ENCODE results near the gene CLRN2. TPM values are rescaled to one million over a fixed set of nuclear protein-coding genes. Genes with fewer than 3 reads are reported as not detected.

CLRN2 gene
- total and polyA plus RNA-seq, 2 of the 4 experiments (the other 2 are of a cell fraction): not detected

DNA sequence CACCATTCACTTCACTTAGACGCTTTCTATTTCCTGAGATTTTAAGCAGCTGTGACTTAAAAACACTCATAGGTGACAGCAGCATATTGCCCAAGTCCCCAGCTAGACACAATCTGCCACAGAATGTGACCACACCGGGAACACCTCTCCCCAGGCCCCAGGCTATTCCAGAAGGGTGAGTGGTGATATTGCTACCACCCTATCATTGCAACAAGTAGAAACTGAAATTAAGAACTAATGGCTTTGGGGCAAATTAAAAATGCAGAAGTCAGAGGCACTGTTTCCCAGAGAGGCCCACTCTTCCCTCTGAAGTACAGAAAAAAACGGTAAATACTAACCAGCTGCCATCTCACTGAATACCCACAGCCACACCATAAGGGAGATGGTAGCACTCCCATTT lies 38.1 kb upstream of the CLRN2 start:
- intact Hi-C loops (cut with micrococcal nuclease): loop anchor here (10.0 kb wide), 1 partner anchor 582 kb away; the partner anchor contains the start of gene LDB2

More for the DNA sequence above, 38.1 kb upstream of the CLRN2 start:
- Histone ChIP-seq H2BK5ac (ENCODE audit: low read depth, low read length, poor library complexity, severe bottlenecking) (no peak overlapping the region), H3K9me3 (ENCODE audit: control insufficient read depth, insufficient read depth, low read length) (peaks cover 4% of the 10 kb centered on the region), H4K8ac (ENCODE audit: low read depth in 2 of 2, low read length in 2 of 2) (no peak overlapping the region), H3K4me1 (ENCODE audit: control insufficient read depth, insufficient read depth, low read length) (no peaks in the 10 kb centered on the region), H4K91ac (ENCODE audit: insufficient read depth, low read depth, low read length) (no peak overlapping the region), H2BK20ac (ENCODE audit: low read depth, low read length) (no peak overlapping the region), H3K9me1 (ENCODE audit: insufficient read depth, low read length) (no peaks in the 10 kb centered on the region), H3K4me3 (ENCODE audit: insufficient read depth, low read depth, low read length) (no peak overlapping the region), H3K14ac (replicated peaks; ENCODE audit: low read depth, low read length) (no peak overlapping the region), H3K36me3 (ENCODE audit: control insufficient read depth, insufficient read depth, low read length) (no peaks in the 10 kb centered on the region), H4K5ac (ENCODE audit: low read depth, low read length) (no peak overlapping the region), H3K27me3 (ENCODE audit: control insufficient read depth, insufficient read depth, low read length) (no peaks in the 10 kb centered on the region), H3K4ac (ENCODE audit: low read depth, low read length) (no peak overlapping the region), H3K23ac (ENCODE audit: low read depth, low read length) (no peak overlapping the region), H2AFZ (replicated peaks; ENCODE audit: low read length, poor library complexity) (no peak overlapping the region), H2AK9ac (replicated peaks; ENCODE audit: low read depth, low read length, poor library complexity) (no peak overlapping the region), H3K27ac (ENCODE audit: insufficient read depth, low read length) (no peak overlapping the region), H3K4me2 (ENCODE audit: low read depth, low read length) (no peak overlapping the region), H2BK15ac (ENCODE audit: low read depth, low read length) (no peak overlapping the region), H2AK5ac (ENCODE audit: low read depth, low read length) (no peak overlapping the region), H4K20me1 (ENCODE audit: insufficient read depth, low read length) (no peaks in the 10 kb centered on the region), H2BK120ac (ENCODE audit: low read depth, low read length) (no peak overlapping the region), H3K56ac (ENCODE audit: extremely low read depth, insufficient read depth, low read length) (no peak overlapping the region), H3K9ac (ENCODE audit: low read depth, low read length) (no peak overlapping the region), H3K18ac (ENCODE audit: low read depth, low read length) (no peak overlapping the region), H3K79me1 (ENCODE audit: low read depth in 1 of 2, low read length in 2 of 2) (no peaks in the 10 kb centered on the region)
- no peak for DNase-seq
- ChIA-PET CTCF (interaction anchor here (0.6 kb wide), 1 partner anchor 1168 kb away, joined by 5 read pairs; no protein-coding TSS in a partner anchor), POLR2A (ENCODE audit: unreplicated experiment) (no interaction called here)
- no TSS peak for BruUV-seq (replicated peaks)
- no peak for ATAC-seq (ENCODE audit: low read depth)
- TF ChIP-seq, protein P1, sequence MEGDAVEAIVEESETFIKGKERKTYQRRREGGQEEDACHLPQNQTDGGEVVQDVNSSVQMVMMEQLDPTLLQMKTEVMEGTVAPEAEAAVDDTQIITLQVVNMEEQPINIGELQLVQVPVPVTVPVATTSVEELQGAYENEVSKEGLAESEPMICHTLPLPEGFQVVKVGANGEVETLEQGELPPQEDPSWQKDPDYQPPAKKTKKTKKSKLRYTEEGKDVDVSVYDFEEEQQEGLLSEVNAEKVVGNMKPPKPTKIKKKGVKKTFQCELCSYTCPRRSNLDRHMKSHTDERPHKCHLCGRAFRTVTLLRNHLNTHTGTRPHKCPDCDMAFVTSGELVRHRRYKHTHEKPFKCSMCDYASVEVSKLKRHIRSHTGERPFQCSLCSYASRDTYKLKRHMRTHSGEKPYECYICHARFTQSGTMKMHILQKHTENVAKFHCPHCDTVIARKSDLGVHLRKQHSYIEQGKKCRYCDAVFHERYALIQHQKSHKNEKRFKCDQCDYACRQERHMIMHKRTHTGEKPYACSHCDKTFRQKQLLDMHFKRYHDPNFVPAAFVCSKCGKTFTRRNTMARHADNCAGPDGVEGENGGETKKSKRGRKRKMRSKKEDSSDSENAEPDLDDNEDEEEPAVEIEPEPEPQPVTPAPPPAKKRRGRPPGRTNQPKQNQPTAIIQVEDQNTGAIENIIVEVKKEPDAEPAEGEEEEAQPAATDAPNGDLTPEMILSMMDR (conservative IDR thresholded peaks at IDR 0.05; ENCODE audit: low read depth, low read length): no peak
- TF ChIP-seq CHD1 (IDR thresholded peaks at IDR 0.05; ENCODE audit: low read depth, low read length) (no peak), RFX5 (IDR thresholded peaks at IDR 0.05; ENCODE audit: low read depth, low read length) (no peak), NFE2L2 (IDR thresholded peaks at IDR 0.05; ENCODE audit: low read depth, low read length) (no peak), RAD21 (IDR thresholded peaks at IDR 0.05; ENCODE audit: low read length) (no peak), MXI1 (IDR thresholded peaks at IDR 0.05; ENCODE audit: borderline replicate concordance, low read depth, low read length) (no peak), MAZ (IDR thresholded peaks at IDR 0.05; ENCODE audit: borderline replicate concordance, low read depth, low read length) (no peak), CEBPB (IDR thresholded peaks at IDR 0.05; ENCODE audit: low read depth, low read length) (no peak), SMC3 (IDR thresholded peaks at IDR 0.05; ENCODE audit: low read depth, low read length) (no peak), BHLHE40 (IDR thresholded peaks at IDR 0.05; ENCODE audit: low read depth, low read length) (no peak), FOS (IDR thresholded peaks at IDR 0.05; ENCODE audit: low read depth, low read length) (no peak), RCOR1 (IDR thresholded peaks at IDR 0.05; ENCODE audit: insufficient replicate concordance, low read length) (no peak), POLR2A (IDR thresholded peaks at IDR 0.05; ENCODE audit: low read depth, low read length) (no peak), MAFK (IDR thresholded peaks at IDR 0.05; ENCODE audit: low read depth, low read length) (no peak)
- TF ChIP-seq, protein P2, sequence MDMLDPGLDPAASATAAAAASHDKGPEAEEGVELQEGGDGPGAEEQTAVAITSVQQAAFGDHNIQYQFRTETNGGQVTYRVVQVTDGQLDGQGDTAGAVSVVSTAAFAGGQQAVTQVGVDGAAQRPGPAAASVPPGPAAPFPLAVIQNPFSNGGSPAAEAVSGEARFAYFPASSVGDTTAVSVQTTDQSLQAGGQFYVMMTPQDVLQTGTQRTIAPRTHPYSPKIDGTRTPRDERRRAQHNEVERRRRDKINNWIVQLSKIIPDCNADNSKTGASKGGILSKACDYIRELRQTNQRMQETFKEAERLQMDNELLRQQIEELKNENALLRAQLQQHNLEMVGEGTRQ (IDR thresholded peaks at IDR 0.05; ENCODE audit: low read depth, low read length): no peak
- TF ChIP-seq, protein P3, sequence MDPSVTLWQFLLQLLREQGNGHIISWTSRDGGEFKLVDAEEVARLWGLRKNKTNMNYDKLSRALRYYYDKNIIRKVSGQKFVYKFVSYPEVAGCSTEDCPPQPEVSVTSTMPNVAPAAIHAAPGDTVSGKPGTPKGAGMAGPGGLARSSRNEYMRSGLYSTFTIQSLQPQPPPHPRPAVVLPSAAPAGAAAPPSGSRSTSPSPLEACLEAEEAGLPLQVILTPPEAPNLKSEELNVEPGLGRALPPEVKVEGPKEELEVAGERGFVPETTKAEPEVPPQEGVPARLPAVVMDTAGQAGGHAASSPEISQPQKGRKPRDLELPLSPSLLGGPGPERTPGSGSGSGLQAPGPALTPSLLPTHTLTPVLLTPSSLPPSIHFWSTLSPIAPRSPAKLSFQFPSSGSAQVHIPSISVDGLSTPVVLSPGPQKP (IDR thresholded peaks at IDR 0.05; ENCODE audit: borderline replicate concordance, low read depth, low read length): no peak
- dilution Hi-C loops (cut with HindIII; ENCODE audit: low sequenced_read_pairs, unreplicated experiment): no loop called here
- WGBS, 2 experiments (ENCODE audit: extremely low coverage in 2 of 2, insufficient read length in 1 of 2): no CpG with 5 or more reads among the region's 3 CpGs
- in situ Hi-C loops (cut with MboI; ENCODE audit: low sequenced_read_pairs): no loop called here
